Activated B cell treated with CpG ODN at 0.5 μM for 24 hours (primary cell): ENCODE data around the gene ARV1. TPM values are rescaled to one million over a fixed set of nuclear protein-coding genes. Genes with fewer than 3 reads are reported as not detected.
A peak's percentile ranks its signal among the peaks of the same experiment; 100 is the strongest.

Experiments
- ATAC-seq: fragments of 200-7000 bp; cut with Tn5 transposase; one replicate; pipeline ENCODE4 v1.10.0; 2021; ENCODE audit warnings: low read depth, mild to moderate bottlenecking, moderate library complexity
- CTCF ChIA-PET: fragments of 350-600 bp; sonication (Branson Sonifier 250); formaldehyde crosslinking; loops from one replicate; lab custom pipeline; 2021; ENCODE audit warnings: antibody characterized with exemption; lab: Charles Lee
- POLR2A ChIA-PET: fragments of 350-600 bp; sonication (Branson Sonifier 250); formaldehyde crosslinking; loops from one replicate; lab custom pipeline; 2021; ENCODE audit warnings: antibody characterized with exemption; lab: Charles Lee
- DNase-seq: peaks from one replicate; pipeline ENCODE4 v3.0.0; 2022
- H3K27ac Mint-ChIP-seq: one replicate; pipeline ENCODE4 v1.8.0; 2020; ENCODE audit warnings: mixed read lengths
- H3K27me3 Mint-ChIP-seq: one replicate; pipeline ENCODE4 v1.8.0; 2021; ENCODE audit warnings: mixed read lengths
- H3K36me3 Mint-ChIP-seq: one replicate; pipeline ENCODE4 v1.8.0; 2021; ENCODE audit warnings: low read depth, mixed read lengths
- H3K4me1 Mint-ChIP-seq: one replicate; pipeline ENCODE4 v1.8.0; 2021; ENCODE audit warnings: mixed read lengths
- H3K4me3 Mint-ChIP-seq: one replicate; pipeline ENCODE4 v1.8.0; 2020; ENCODE audit warnings: mild to moderate bottlenecking, mixed read lengths
- H3K9me3 Mint-ChIP-seq: one replicate; pipeline ENCODE4 v1.8.0; 2020; ENCODE audit warnings: mixed read lengths
- CTCF ChIP-seq: fragments of 200-600 bp; IDR thresholded peaks from one replicate; pipeline ENCODE4 v1.8.0; 2022; ENCODE audit warnings: antibody characterized with exemption, mild to moderate bottlenecking
- intact Hi-C: fragments of 100-400 bp; cut with micrococcal nuclease; formaldehyde crosslinking; loops from one replicate; pipeline ENCODE4 v1.15.1; 2024
- total RNA-seq: library from RNA; stranded (reverse); gene quantifications from 2 replicates; pipeline ENCODE4 v1.2.3, GENCODE V29; 2022

ARV1 gene
- total RNA-seq, 1 donor from 2014 or later = 13.7 TPM

DNA sequence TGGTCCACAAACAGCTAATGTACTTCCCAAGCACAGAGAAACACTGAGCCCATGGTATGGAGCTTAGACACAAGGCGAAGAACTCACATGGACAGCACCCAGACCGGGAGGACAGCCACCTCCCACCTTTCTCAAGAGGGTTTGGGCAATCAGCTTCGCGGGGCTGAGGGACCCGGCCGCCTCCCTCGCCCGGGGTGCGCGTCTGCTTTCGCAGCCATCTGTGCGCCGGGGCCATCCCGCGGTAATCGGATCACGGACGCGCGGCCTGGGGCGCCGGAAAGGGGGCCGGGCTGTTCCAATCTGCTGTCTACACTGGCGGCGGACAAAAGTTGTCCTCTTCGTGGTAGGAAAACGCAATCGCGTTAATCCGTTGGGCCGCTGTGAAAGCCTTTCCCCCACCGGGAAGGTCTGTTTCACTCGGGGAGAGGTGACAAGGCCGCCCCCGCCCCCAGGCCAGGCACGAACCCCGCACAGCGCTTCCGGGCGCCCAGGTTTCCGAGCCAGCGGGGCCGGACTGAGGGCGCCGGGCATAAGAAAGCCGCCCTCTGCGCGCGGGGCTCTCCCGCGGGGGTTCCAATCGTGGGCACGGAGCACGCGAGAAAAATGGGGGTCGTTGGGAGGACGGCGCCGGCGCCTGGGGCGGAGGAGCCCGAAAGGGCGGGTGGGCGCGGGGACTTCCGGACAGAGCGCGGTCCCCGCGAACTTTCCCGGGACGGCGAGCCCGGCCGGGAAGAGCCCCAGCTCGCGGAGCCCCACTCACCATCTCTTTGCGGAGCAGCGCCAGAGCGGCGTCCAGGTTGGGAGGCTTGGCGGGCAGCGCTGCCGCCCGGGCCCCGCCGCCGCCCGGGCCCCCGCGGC is 60.5 kb downstream of the ARV1 start:
- no peaks in the 10 kb centered on the region for H3K9me3 Mint-ChIP-seq
- H3K4me1 Mint-ChIP-seq = peaks cover 17% of the 10 kb centered on the region
- TF ChIP-seq CTCF = no peak
- intact Hi-C loops = loop anchor here (1.0 to 5.0 kb wide), 6 partner anchors 61 to 397 kb away; partner anchors contain the start of genes COG2, EXOC8 and TTC13
- peak; percentile 37 for ATAC-seq
- ChIA-PET CTCF (no interaction called here), POLR2A (interaction anchor here (1.3 to 3.7 kb wide), 2 partner anchors 61 to 397 kb away, joined by 3 to 17 read pairs; partner anchors contain the start of genes ARV1 and TTC13)
- H3K27ac Mint-ChIP-seq = no peak overlapping the region
- no peaks in the 10 kb centered on the region for H3K36me3 Mint-ChIP-seq
- H3K4me3 Mint-ChIP-seq = peak overlapping the region; percentile 81
- peaks cover 4% of the 10 kb centered on the region for H3K27me3 Mint-ChIP-seq
- peak; percentile 37 for DNase-seq

DNA sequence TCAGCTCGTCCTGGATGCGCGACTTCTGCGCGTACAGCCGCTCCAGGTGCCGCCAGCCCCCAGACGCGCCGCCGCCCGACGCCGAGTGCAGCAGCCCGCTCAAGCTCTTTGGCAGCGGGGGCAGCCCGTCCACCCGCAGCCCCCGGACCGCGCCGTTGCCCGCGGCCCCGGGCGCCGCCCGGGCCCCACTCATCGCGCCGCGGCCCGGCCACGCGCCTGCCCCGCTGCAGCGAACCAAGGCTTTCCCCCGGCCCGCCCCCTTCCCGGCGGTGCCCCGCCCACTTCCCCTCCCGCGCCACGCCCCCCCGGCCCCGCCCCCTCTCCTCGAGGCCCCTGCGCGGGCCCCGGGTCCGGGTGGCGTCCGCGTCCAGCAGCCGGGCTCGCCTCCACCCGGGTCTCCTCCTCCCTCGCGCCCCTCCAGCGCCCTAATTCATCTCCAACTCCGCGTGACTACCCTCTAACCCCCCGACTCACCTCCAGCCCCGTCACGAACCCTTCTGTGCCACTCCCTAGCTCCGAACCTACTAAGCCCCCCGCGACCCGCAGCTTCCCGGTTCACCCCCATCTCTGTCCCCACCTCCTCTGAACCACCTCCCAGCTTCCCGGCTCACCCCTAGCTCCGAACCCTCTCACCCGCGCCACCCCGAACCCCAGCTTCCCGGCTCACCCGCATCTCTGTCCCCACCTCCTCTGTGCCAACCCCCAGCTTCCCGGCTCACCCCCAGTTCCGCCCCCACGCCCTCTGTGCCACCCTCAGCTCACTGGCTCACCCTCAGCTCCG is 61.3 kb downstream of the ARV1 start, which contains the start of gene FAM89A:
Gene FAM89A (minus strand): TSS at position 236 of the 781 bp plus-strand sequence. CDS start 43 bp downstream, at position 193.
- Mint-ChIP-seq H3K27ac (peak within 1 kb of the TSS; percentile 35), H3K27me3 (peaks cover 4% of the 10 kb centered on the region), H3K4me1 (peaks cover 17% of the 10 kb centered on the region), H3K36me3 (no peaks in the 10 kb centered on the region), H3K9me3 (peaks cover 4% of the 10 kb centered on the region), H3K4me3 (peak within 1 kb of the TSS; percentile 85)
- no peak for TF ChIP-seq CTCF
- intact Hi-C loops = loop anchor here (1.0 to 5.0 kb wide), 5 partner anchors 62 to 297 kb away; partner anchors contain the start of genes EXOC8 and TTC13
- ChIA-PET CTCF (no interaction called here), POLR2A (interaction anchor here (0.5 to 3.7 kb wide), 4 partner anchors 13 to 1568 kb away, joined by 3 to 17 read pairs (median 4); partner anchors contain the start of genes ARV1 and TTC13)
- DNase-seq (peak; percentile 70), ATAC-seq (peak; percentile 84)

DNA sequence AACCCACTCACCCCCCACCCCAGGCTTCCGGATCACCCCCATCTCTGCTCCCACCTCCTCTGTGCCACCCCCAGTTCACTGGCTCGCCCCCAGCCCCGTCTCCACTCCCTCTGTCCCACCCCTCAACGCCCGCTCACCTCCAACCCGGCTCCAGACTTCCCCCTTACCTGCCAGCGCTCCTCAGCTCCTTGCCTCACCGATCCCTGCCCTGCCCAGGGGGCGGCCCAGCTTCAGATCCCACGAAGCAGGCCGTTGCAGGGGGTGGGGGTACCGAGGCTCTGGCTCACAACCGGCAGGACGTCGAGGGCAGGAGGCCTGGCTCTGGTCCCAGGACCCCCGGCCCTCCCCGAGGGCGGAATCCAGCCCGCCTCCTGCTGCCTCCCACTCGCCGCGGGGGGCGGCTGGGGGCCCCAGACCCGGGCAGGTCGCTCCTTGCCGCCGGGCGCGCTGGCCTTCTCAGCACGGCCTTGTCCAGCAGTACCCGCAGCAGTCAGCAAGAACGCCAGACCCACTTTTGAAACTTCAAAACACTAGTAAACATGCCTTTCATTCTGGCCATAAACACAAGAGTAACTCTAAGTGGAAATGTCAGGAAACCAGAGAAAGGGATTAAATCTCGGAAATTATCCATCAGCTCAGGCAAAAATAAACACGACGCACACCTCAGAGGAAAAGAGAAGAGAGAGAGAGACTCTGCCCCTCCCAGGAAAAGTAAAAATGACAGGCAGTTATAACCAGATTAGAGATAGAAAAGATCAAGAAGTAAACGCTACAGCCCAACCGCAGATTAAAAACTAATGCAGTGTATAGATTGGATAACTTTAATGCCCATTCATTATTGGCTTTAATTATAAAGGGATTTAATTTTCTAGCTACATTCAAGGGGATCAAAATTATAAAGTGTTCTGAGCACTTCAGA is 62.2 kb downstream of the ARV1 start:
- no peak for DNase-seq
- CTCF ChIA-PET = no interaction called here
- H3K27me3 Mint-ChIP-seq = peaks cover 9% of the 10 kb centered on the region

More for the DNA sequence above, 62.2 kb downstream of the ARV1 start:
- intact Hi-C loops = loop anchor here (1.0 to 5.0 kb wide), 5 partner anchors 63 to 296 kb away; partner anchors contain the start of genes EXOC8 and TTC13
- Mint-ChIP-seq H3K36me3 (no peaks in the 10 kb centered on the region), H3K9me3 (peaks cover 4% of the 10 kb centered on the region), H3K4me3 (peak overlapping the region; percentile 85), H3K27ac (peak overlapping the region; percentile 57), H3K4me1 (peaks cover 17% of the 10 kb centered on the region)
- ATAC-seq = no peak
- TF ChIP-seq CTCF = no peak
- POLR2A ChIA-PET = interaction anchor here (0.6 to 3.7 kb wide), 3 partner anchors 12 to 63 kb away, joined by 3 to 17 read pairs (median 4); partner anchors contain the start of genes ARV1 and TTC13
